ENCODE data around the gene METTL16.

GRCh38 chr17:2406903-2407790 lies 104.5 kb downstream of the METTL16 start:
- TF ChIP-seq CTCF (IDR thresholded peaks at IDR 0.05; ENCODE audit: poor library complexity) (no peak), EZH2 (IDR thresholded peaks at IDR 0.05; ENCODE audit: borderline replicate concordance) (no peak), EZH2phosphoT487 (IDR thresholded peaks at IDR 0.05; ENCODE audit: low read depth, severe bottlenecking, unreplicated experiment) (no peak)
